SK-N-SH (cell line): ENCODE results near the gene ZFX. TPM values are rescaled to one million over a fixed set of nuclear protein-coding genes. Genes with fewer than 3 reads are reported as not detected.

ENCODE experiments used
- CTCF ChIA-PET: fragments of 300-600, 350-600 bp; formaldehyde crosslinking; extraction: SDS; loops from one replicate; lab custom pipeline; 2021; lab: Yijun Ruan, JAX
- POLR2A ChIA-PET: fragments of 350-600 bp; sonication (Branson Sonifier 250); formaldehyde crosslinking; extraction: SDS; loops from one replicate; lab custom pipeline; 2020; ENCODE audit warnings: antibody characterized with exemption, inconsistent platforms; lab: Yijun Ruan, JAX
- DNase-seq: peaks from one replicate; pipeline ENCODE4 v3.0.0; 2012
- H2AFZ ChIP-seq: fragments of 200-600 bp; sonication (generic); 2 replicates; pipeline ENCODE4 v1.8.1; 2016; ENCODE audit warnings: antibody characterized with exemption, mild to moderate bottlenecking, low read depth
- H3F3A ChIP-seq: fragments of 200-600 bp; sonication (generic); replicated peaks from 2 replicates; pipeline ENCODE3; 2016; ENCODE audit warnings: antibody characterized with exemption, mild to moderate bottlenecking; ENCODE audit not compliant: insufficient read depth
- H3K27ac ChIP-seq, 2 experiments: fragments of 200-500 bp in 1 of 2; fragments of 200-600 bp in 1 of 2; sonication (Bioruptor generic) in 1 of 2; sonication (generic), shearing (Covaris generic) in 1 of 2; 2 replicates each; pipeline versions ENCODE4 v1.5.1 to v1.6.1; 2014 to 2016; ENCODE audit warnings: low read depth in 2 of 2, inconsistent platforms in 1 of 2, low read length in 1 of 2, mild to moderate bottlenecking in 1 of 2, mixed read lengths in 1 of 2
- H3K27me3 ChIP-seq: fragments of 200-600 bp; sonication (generic), shearing (Covaris generic); 2 replicates; pipeline ENCODE4 v1.6.1; 2016; ENCODE audit warnings: mixed run types; ENCODE audit not compliant: insufficient read depth
- H3K36me3 ChIP-seq, 2 experiments: fragments of 200-500 bp in 1 of 2; fragments of 200-600 bp in 1 of 2; sonication (Bioruptor generic) in 1 of 2; sonication (generic) in 1 of 2; replicated peaks in 1 of 2; 2 replicates each; pipeline versions ENCODE3 to v1.5.1; 2014 to 2016; ENCODE audit warnings: low read length in 1 of 2, mild to moderate bottlenecking in 1 of 2; ENCODE audit not compliant: insufficient read depth in 2 of 2, control insufficient read depth in 1 of 2
- H3K4me1 ChIP-seq, 2 experiments: fragments of 200-500 bp in 1 of 2; fragments of 200-600 bp in 1 of 2; sonication (Bioruptor generic) in 1 of 2; sonication (generic), shearing (Covaris generic) in 1 of 2; 2 replicates each; pipeline versions ENCODE4 v1.5.1 to v1.6.1; 2014 to 2016; ENCODE audit warnings: low read depth in 1 of 2, low read length in 1 of 2, mixed run types in 1 of 2; ENCODE audit not compliant: insufficient read depth in 2 of 2, control insufficient read depth in 1 of 2
- H3K4me2 ChIP-seq: fragments of 200-600 bp; sonication (generic), shearing (Covaris generic); 2 replicates; pipeline ENCODE4 v1.6.1; 2017; ENCODE audit warnings: mixed run types
- H3K4me3 ChIP-seq, 2 experiments: fragments of 200-500 bp in 1 of 2; fragments of 200-600 bp in 1 of 2; sonication (Bioruptor generic) in 1 of 2; sonication (generic), shearing (Covaris generic) in 1 of 2; 2 replicates each; pipeline versions ENCODE4 v1.5.1 to v1.8.1; 2014 to 2016; ENCODE audit warnings: low read depth in 2 of 2, inconsistent platforms in 1 of 2, low read length in 1 of 2, mild to moderate bottlenecking in 1 of 2, mixed read lengths in 1 of 2, moderate library complexity in 1 of 2
- H3K79me2 ChIP-seq: fragments of 200-600 bp; sonication (generic); 2 replicates; pipeline ENCODE4 v1.8.1; 2017; ENCODE audit warnings: mild to moderate bottlenecking; ENCODE audit not compliant: insufficient read depth
- H3K9ac ChIP-seq: fragments of 200-600 bp; sonication (generic); 2 replicates; pipeline ENCODE4 v1.6.1; 2017; ENCODE audit warnings: mixed run types
- H3K9me2 ChIP-seq: fragments of 200-600 bp; sonication (generic); 2 replicates; pipeline ENCODE4 v1.6.1; 2017; ENCODE audit warnings: mixed run types
- H3K9me3 ChIP-seq: fragments of 200-600 bp; sonication (generic); 2 replicates; pipeline ENCODE4 v1.6.1; 2017; ENCODE audit warnings: mixed run types, mild to moderate bottlenecking, moderate library complexity
- H4K20me1 ChIP-seq: fragments of 200-600 bp; sonication (generic); 2 replicates; pipeline ENCODE4 v1.6.1; 2017; ENCODE audit warnings: mild to moderate bottlenecking, mixed run types; ENCODE audit not compliant: insufficient read depth
- CHD2 ChIP-seq: fragments of 150-350 bp; IDR thresholded peaks from 2 replicates; pipeline ENCODE4 v1.6.1; 2018; ENCODE audit warnings: low read length; ENCODE audit not compliant: partially characterized antibody
- ELF1 ChIP-seq: IDR thresholded peaks from 2 replicates; pipeline ENCODE4 v1.4.0; 2012
- FOXM1 ChIP-seq: IDR thresholded peaks from 2 replicates; pipeline ENCODE4 v1.4.0; 2012; ENCODE audit warnings: low read depth, mild to moderate bottlenecking
- GATA2 ChIP-seq: sonication (generic); formaldehyde crosslinking; IDR thresholded peaks from 2 replicates; pipeline ENCODE4 v1.5.0; 2020; ENCODE audit warnings: mild to moderate bottlenecking, missing genetic modification reagents
- JUND ChIP-seq: IDR thresholded peaks from 2 replicates; pipeline ENCODE4 v1.4.0; 2012
- NFIC ChIP-seq: IDR thresholded peaks from 2 replicates; pipeline ENCODE4 v1.4.0; 2012; ENCODE audit warnings: borderline replicate concordance
- PBX3 ChIP-seq: IDR thresholded peaks from 2 replicates; pipeline ENCODE4; 2012
- POLR2AphosphoS5 ChIP-seq: IDR thresholded peaks from 2 replicates; pipeline ENCODE4 v1.6.1; 2012; ENCODE audit warnings: low read depth, low read length
- RAD21 ChIP-seq: IDR thresholded peaks from 2 replicates; pipeline ENCODE4 v1.6.1; 2012; ENCODE audit warnings: mild to moderate bottlenecking, low read length
- SIN3A ChIP-seq: IDR thresholded peaks from 2 replicates; pipeline ENCODE4 v1.6.1; 2012; ENCODE audit warnings: low read depth, mild to moderate bottlenecking, low read length, moderate library complexity, borderline replicate concordance
- SMC3 ChIP-seq: IDR thresholded peaks from 2 replicates; pipeline ENCODE4 v1.6.1; 2012; ENCODE audit warnings: low read depth, low read length, improper control_type of control experiment
- YY1 ChIP-seq: IDR thresholded peaks from 2 replicates; pipeline ENCODE4 v1.4.0; 2012; ENCODE audit warnings: low read depth, mild to moderate bottlenecking
- WGBS: methylation state at CpG from one replicate; pipeline ENCODE4 v1.1.6; 2017; ENCODE audit warnings: low lambda C conversion rate; 5-methylcytosine and 5-hydroxymethylcytosine counted together
- polyA plus RNA-seq, 3 experiments: library from polyadenylated mRNA; depleted of rRNA; stranded (reverse); fragments of >200 nt; gene quantifications; 2 replicates each; pipeline ENCODE4 v1.2.3, GENCODE V29; 2012
- TF ChIP-seq, protein P1 (sequence below): IDR thresholded peaks from 2 replicates; pipeline ENCODE4 v1.4.0; 2012; ENCODE audit warnings: low read depth
- TF ChIP-seq, protein P2 (sequence below): fragments of 150-350 bp; IDR thresholded peaks from 2 replicates; pipeline ENCODE4 v1.6.1; 2016; ENCODE audit warnings: mild to moderate bottlenecking, low read depth, low read length
- TF ChIP-seq, protein P3 (sequence below): IDR thresholded peaks from 2 replicates; pipeline ENCODE4 v1.4.0; 2012; ENCODE audit warnings: low read depth, borderline replicate concordance
- TF ChIP-seq, protein P4 (sequence below): fragments of 150-350 bp; IDR thresholded peaks from 2 replicates; pipeline ENCODE4 v1.6.1; 2017; ENCODE audit warnings: antibody characterized with exemption, low read length, low read depth, borderline replicate concordance
- TF ChIP-seq, protein P5 (sequence below): fragments of 200-600 bp; sonication (generic); IDR thresholded peaks from 2 replicates; pipeline ENCODE4 v1.6.1; 2017; ENCODE audit warnings: antibody characterized with exemption, mild to moderate bottlenecking, moderate library complexity

ZFX gene
- polyA plus RNA-seq, 1 of the 3 experiments (the other 2 are of a cell fraction): 9.0 TPM

DNA sequence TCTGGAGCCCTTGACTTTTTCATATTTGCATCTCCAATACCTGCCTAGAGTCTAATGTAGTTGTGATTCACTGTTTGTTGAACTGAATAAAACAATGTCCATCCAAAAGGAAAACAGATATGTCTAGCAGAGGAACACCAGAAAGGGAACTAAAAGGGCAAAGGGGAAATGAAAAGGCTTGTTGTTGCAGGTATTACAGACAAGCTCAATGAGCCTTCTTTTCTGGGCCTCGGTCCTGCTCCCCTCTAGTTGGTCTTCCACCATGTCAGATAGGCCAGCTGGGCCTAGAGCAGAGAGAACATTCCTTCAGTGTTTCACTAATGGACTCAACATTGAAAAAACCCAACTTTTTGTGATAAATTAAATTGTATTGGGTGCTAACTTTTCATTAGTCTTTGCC is 55.4 kb downstream of the ZFX start:
- no peak for DNase-seq
- H3K36me3 ChIP-seq: peaks cover 45 to 57% of the 10 kb centered on the region in 2 experiments
- no peak overlapping the region for H3K9ac ChIP-seq
- H3K4me2 ChIP-seq: no peak overlapping the region
- H3K79me2 ChIP-seq: peaks cover 78% of the 10 kb centered on the region
- no peaks in the 10 kb centered on the region for H3K9me3 ChIP-seq
- peaks cover 6% of the 10 kb centered on the region for H3F3A ChIP-seq
- WGBS: 86% methylated on average over 1 of the region's 1 CpG
- CTCF ChIA-PET: interaction anchor here (1.0 kb wide), 1 partner anchor 38 kb away, joined by 3 read pairs; no protein-coding TSS in a partner anchor
- H2AFZ ChIP-seq: no peak overlapping the region
- no peak overlapping the region for H3K27ac ChIP-seq
- no peak overlapping the region for H3K4me3 ChIP-seq
- POLR2A ChIA-PET: no interaction called here
- TF ChIP-seq, protein P1, sequence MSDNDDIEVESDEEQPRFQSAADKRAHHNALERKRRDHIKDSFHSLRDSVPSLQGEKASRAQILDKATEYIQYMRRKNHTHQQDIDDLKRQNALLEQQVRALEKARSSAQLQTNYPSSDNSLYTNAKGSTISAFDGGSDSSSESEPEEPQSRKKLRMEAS: no peak
- TF ChIP-seq YY1 (no peak), PBX3 (no peak), SIN3A (no peak), GATA2 (CRISPR knock-in tag) (no peak), NFIC (no peak), SMC3 (no peak), ELF1 (no peak), JUND (no peak), POLR2AphosphoS5 (no peak), RAD21 (no peak), FOXM1 (no peak), CHD2 (no peak)
- TF ChIP-seq, protein P2, sequence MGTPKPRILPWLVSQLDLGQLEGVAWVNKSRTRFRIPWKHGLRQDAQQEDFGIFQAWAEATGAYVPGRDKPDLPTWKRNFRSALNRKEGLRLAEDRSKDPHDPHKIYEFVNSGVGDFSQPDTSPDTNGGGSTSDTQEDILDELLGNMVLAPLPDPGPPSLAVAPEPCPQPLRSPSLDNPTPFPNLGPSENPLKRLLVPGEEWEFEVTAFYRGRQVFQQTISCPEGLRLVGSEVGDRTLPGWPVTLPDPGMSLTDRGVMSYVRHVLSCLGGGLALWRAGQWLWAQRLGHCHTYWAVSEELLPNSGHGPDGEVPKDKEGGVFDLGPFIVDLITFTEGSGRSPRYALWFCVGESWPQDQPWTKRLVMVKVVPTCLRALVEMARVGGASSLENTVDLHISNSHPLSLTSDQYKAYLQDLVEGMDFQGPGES: no peak
- TF ChIP-seq, protein P3, sequence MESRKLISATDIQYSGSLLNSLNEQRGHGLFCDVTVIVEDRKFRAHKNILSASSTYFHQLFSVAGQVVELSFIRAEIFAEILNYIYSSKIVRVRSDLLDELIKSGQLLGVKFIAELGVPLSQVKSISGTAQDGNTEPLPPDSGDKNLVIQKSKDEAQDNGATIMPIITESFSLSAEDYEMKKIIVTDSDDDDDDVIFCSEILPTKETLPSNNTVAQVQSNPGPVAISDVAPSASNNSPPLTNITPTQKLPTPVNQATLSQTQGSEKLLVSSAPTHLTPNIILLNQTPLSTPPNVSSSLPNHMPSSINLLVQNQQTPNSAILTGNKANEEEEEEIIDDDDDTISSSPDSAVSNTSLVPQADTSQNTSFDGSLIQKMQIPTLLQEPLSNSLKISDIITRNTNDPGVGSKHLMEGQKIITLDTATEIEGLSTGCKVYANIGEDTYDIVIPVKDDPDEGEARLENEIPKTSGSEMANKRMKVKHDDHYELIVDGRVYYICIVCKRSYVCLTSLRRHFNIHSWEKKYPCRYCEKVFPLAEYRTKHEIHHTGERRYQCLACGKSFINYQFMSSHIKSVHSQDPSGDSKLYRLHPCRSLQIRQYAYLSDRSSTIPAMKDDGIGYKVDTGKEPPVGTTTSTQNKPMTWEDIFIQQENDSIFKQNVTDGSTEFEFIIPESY: no peak
- TF ChIP-seq, protein P4, sequence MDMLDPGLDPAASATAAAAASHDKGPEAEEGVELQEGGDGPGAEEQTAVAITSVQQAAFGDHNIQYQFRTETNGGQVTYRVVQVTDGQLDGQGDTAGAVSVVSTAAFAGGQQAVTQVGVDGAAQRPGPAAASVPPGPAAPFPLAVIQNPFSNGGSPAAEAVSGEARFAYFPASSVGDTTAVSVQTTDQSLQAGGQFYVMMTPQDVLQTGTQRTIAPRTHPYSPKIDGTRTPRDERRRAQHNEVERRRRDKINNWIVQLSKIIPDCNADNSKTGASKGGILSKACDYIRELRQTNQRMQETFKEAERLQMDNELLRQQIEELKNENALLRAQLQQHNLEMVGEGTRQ: no peak
- TF ChIP-seq, protein P5, sequence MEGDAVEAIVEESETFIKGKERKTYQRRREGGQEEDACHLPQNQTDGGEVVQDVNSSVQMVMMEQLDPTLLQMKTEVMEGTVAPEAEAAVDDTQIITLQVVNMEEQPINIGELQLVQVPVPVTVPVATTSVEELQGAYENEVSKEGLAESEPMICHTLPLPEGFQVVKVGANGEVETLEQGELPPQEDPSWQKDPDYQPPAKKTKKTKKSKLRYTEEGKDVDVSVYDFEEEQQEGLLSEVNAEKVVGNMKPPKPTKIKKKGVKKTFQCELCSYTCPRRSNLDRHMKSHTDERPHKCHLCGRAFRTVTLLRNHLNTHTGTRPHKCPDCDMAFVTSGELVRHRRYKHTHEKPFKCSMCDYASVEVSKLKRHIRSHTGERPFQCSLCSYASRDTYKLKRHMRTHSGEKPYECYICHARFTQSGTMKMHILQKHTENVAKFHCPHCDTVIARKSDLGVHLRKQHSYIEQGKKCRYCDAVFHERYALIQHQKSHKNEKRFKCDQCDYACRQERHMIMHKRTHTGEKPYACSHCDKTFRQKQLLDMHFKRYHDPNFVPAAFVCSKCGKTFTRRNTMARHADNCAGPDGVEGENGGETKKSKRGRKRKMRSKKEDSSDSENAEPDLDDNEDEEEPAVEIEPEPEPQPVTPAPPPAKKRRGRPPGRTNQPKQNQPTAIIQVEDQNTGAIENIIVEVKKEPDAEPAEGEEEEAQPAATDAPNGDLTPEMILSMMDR: no peak
- peaks cover 0 to 4% of the 10 kb centered on the region in 2 experiments; a peak in 3 of 4 replicates for H3K4me1 ChIP-seq
- H3K9me2 ChIP-seq: no peaks in the 10 kb centered on the region
- peaks cover 52% of the 10 kb centered on the region for H4K20me1 ChIP-seq
- H3K27me3 ChIP-seq: no peaks in the 10 kb centered on the region
